Measurements from ENCODE around the gene KDM5C.

Gene KDM5C

GRCh38 chrX:53249408-53250042, 24.5 kb upstream of the KDM5C start:
- no peak for DNase-seq

GRCh38 chrX:53247928-53248327, 22.9 kb upstream of the KDM5C start:
- DNase-seq, result no peak

- no peak for DNase-seq
Measured at GRCh38 chrX:53246231-53246630, 21.2 kb upstream of the KDM5C start.

GRCh38 chrX:53244610-53245009, 19.6 kb upstream of the KDM5C start:
- no peak for DNase-seq

GRCh38 chrX:53242310-53242709, 17.3 kb upstream of the KDM5C start:
- no peak for DNase-seq

- DNase-seq, result no peak
Measured at GRCh38 chrX:53241558-53241957, 16.6 kb upstream of the KDM5C start.

GRCh38 chrX:53239474-53239873, 14.5 kb upstream of the KDM5C start:
- peak; percentile 66 for DNase-seq

GRCh38 chrX:53237056-53237455, 12.0 kb upstream of the KDM5C start:
- no peak for DNase-seq

GRCh38 chrX:53236025-53236679, 11.1 kb upstream of the KDM5C start:
- no peak for DNase-seq

- no peak for DNase-seq
Measured at GRCh38 chrX:53235566-53235965, 10.6 kb upstream of the KDM5C start.

GRCh38 chrX:53234484-53234883, 9.5 kb upstream of the KDM5C start:
- DNase-seq, result no peak

- no peak for DNase-seq
Measured at GRCh38 chrX:53233536-53233935, 8.5 kb upstream of the KDM5C start.

GRCh38 chrX:53230116-53230515, 5.1 kb upstream of the KDM5C start:
- no peak for DNase-seq

GRCh38 chrX:53227224-53227765, 2.3 kb upstream of the KDM5C start:
- DNase-seq, result no peak

GRCh38 chrX:53223955-53224859, 800 bp downstream of the KDM5C start:
- peak; percentile 8 for DNase-seq

GRCh38 chrX:53223068-53223693, 1.8 kb downstream of the KDM5C start:
- DNase-seq, result no peak

GRCh38 chrX:53211391-53211978, 13.5 kb downstream of the KDM5C start:
- no peak for DNase-seq

GRCh38 chrX:53196678-53197077, 28.3 kb downstream of the KDM5C start:
- no peak for DNase-seq

- no peak for DNase-seq
Measured at GRCh38 chrX:53195401-53195800, 29.6 kb downstream of the KDM5C start.

GRCh38 chrX:53194308-53194707, 30.7 kb downstream of the KDM5C start:
- DNase-seq, result no peak

- no peak for DNase-seq
Measured at GRCh38 chrX:53193093-53193492, 31.9 kb downstream of the KDM5C start.

- DNase-seq, result peak; percentile 5
Measured at GRCh38 chrX:53190363-53190960, 34.5 kb downstream of the KDM5C start.
